GM18951 (cell line): Measurements from ENCODE around the gene NQO1.
A peak's percentile ranks its signal among the peaks of the same experiment; 100 is the strongest.
"Not testable (repeated sequence)": the region's sequence is repeated elsewhere in the genome, so short reads cannot be mapped to it uniquely, and the experiment has no call there.

Experiments used
- POLR2A ChIP-seq: IDR thresholded peaks from 4 replicates; pipeline ENCODE4 v1.6.1; 2011; ENCODE audit warnings: mild to moderate bottlenecking; ENCODE audit not compliant: insufficient read length, insufficient read depth; ENCODE audit errors: extremely low read depth
- in situ Hi-C: fragments of 300-500 bp; cut with MboI; formaldehyde crosslinking; loops from one replicate; pipeline ENCODE4 v1.12.0; 2022; ENCODE audit warnings: low sequenced_read_pairs, mixed read lengths, inconsistent platforms; ENCODE audit not compliant: unreplicated experiment

Gene NQO1

DNA sequence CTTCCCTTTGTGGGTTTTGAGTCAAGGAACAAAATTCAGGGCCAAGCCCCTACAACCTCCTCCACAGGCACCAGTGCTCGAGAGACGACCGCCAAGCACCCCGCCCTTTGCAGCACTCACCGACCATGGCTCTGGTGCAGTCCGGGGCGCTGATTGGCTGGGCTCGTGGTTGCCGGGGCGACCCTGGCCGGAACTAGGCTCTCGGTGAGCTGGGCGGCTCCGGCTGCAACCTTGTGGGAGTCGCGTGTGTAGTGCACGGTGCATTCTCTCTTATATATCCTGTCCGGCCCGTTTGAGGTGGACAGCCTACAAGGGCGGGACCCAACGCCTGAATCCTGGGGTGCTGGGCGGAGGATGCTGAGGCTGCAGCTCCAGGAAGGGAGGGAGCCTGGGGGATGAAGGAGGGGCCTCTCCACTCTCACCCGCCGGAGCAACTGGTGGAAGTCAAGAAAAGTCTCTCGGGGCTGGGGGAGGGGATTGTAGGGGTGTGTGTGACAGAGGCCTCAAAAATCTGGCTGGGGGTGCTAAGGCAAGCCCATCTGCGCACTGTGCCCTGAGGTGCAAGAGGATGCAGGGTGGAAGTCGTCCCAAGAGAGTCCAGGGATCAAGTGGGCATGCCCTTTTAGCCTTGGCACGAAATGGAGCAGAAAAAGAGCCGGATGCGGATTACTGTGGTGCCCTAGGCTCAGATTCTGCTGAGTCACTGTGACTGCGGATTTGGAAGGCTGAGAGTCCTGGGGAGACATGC, at the start of gene NQO1:
NQO1 (minus strand) TSS at position 248 of the 748 bp plus-strand sequence; CDS start at position 127, 121 bp downstream.
- peak; percentile 89 for TF ChIP-seq POLR2A
- in situ Hi-C loops, result no loop called here

- in situ Hi-C loops, result no loop called here
- TF ChIP-seq POLR2A, result no peak
Measured at GRCh38 chr16:69775563-69775962, 49.2 kb upstream of the NQO1 start.

- in situ Hi-C loops, result no loop called here
- TF ChIP-seq POLR2A, result no peak
Measured at GRCh38 chr16:69773260-69773947, 47.0 kb upstream of the NQO1 start.

DNA sequence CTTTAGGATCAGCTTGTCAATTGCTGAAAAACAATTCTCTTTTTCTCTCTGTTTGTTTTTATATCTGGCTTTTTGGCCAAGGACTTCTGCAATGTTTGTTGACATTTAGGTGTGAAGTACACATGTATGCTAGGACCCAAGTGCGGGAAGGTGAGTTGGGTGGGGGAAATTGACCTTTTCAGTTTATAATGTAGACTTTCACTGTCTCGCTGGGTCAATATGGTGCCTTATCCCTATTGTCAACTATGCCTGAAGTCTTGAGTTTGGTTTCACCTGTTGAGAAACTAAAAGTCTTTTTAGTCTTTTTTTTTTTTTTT, 45.2 kb upstream of the NQO1 start:
- in situ Hi-C loops, result no loop called here
- no peak for TF ChIP-seq POLR2A

DNA sequence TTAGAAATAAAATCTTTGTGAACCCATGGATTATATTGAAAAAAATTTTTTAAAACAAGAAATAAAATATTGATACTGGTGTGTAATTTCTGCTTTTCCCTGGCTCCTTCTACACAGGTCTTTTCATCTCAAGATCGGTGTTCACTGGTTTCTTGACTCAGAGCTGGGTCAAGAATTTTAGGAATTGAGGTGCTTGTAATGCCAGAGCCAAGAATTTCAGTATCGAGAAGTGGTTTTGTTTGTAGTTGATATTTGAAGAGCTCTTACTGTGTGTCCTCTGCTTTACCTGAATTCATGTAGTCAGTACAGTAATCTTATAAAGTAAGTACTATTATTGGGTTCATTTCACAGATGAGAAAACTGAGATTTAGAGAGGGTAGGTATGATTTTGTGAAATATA, 43.0 kb upstream of the NQO1 start:
- in situ Hi-C loops, result no loop called here
- no peak for TF ChIP-seq POLR2A

GRCh38 chr16:69768666-69769065, 42.3 kb upstream of the NQO1 start:
- no peak for TF ChIP-seq POLR2A
- in situ Hi-C loops, result no loop called here

DNA sequence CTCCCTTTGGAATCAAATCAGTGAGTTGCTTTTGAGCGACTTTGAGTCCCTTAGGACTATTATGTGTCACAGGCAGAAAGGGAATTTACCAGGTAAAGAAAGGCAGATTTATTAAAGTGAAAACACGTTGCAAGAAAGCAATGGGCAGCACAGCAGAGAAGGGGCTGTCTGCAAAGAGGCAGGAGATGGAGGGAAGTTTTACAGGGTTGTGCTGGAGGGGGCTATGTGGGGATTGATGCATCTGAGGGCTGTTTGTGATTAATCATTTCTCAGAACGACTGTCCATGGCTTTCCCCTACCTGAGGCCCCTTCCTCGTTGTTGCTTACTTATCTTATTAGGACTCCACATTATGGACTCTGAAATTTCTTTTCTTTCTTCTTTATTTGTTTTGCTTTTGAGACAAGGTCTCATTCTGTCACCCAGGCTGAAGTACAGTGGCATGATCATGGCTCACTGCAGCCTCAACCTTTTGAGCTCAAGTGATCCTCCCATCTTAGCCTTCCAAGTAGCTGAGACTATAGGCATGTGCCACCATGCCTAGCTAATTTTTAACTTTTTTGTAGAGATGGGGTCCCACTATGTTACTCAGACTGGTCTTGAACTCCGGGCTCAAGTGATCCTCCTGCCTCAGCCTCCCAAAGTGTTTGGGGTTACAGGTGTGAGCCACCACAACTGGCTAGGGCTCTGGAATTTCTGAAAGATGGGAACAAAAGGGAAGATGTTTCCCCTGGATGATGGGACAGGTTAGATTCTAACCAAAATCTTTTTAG, 41.3 kb upstream of the NQO1 start:
- in situ Hi-C loops, result no loop called here
- no peak for TF ChIP-seq POLR2A

DNA sequence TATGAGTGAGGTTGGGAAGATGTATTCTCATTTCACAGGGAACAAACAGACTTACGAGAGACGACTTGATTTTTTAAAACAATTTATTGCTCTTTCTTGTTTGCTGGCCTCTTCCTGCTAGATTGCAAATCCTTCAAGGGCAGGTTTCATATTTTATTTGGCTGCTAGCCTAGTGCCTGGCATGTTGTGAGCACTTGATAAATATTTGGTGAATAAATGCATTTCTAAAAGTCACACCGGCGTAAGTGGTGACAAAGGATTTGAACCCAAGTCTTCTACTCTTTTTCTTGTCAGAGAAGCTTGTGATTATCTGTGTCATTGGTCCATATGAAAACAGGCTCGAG, 37.2 kb upstream of the NQO1 start:
- in situ Hi-C loops, result no loop called here
- TF ChIP-seq POLR2A, result no peak

- in situ Hi-C loops, result no loop called here
- TF ChIP-seq POLR2A, result no peak
Measured at GRCh38 chr16:69762814-69763598, 36.6 kb upstream of the NQO1 start.

DNA sequence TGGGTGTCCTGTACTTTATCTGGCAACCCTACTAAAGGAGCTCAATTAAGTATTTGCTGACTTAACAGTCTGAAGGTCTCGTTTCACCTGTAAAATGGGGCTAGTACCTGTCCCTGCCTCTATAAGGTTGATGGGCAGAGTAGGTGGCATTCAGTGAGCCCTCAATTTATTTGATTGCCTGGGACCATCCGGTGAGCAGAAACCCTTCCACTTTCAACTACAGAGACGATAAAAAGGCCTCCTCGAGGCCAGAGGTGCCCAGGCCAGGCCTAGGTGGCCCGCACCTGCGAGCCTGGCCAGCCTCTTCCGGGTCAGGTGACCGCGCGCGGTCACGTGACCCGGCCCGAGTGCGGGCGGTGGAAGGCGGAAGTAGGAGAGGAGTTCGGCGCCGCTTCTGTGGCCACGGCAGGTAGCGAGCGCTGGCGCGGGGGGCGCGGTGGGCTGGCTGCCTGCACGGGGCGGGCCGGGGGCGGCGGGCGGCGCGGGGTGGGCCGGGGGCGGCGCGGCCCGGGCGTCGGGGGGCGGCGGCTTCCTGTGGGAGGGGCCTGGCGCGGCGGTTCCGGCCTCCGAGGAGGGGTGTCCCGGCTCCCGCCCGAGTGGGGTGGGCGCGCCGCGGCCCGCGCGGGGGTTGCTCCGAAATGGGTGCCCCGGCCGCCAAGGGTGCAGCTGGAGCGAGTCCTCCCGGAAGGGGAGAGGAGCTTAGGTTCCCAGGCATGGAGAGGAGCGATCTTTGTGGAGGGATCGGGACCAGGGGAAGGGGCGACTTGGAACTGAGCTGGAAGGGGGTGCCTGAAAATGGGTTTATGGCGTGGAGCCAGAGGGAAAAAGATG, 35.8 kb upstream of the NQO1 start, which contains the start of gene WWP2:
WWP2 (plus strand) TSS at position 350 of the 831 bp plus-strand sequence. CDS start 24,679 bp downstream, outside the sequence.
- TF ChIP-seq POLR2A, result peak; percentile 90
- in situ Hi-C loops, result no loop called here

DNA sequence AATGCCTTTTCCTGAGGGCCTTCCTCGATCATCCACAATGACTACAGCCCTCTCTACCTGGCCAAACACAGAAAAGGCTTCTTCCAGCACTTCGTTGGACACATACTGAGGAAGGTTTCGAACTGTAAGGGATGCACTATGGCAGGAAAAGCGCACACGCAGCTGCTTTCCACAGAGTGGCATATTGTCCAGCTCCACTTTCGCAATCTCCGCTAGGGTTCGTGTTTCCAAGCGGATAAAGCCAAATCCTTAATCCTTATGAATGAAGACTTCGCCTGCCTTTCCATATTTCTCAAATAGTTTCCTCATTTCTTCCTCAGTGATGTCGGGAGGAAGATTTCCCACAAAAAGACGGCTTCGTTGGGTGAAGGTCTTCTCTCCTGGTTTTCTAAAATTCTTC, 31.0 kb upstream of the NQO1 start:
- in situ Hi-C loops, result not testable (repeated sequence)

GRCh38 chr16:69756705-69757104, 30.3 kb upstream of the NQO1 start:
- no peak for TF ChIP-seq POLR2A
- in situ Hi-C loops, result no loop called here
